ENCODE measurements around the gene BICC1.
A peak's percentile ranks its signal among the peaks of the same experiment; 100 is the strongest.

Gene BICC1

GRCh38 chr10:58512491-58513187, at the start of gene BICC1:
Gene BICC1 (plus strand): TSS chr10:58512872. CDS start chr10:58513144, 272 bp downstream.
- DNase-seq (ENCODE audit: low read depth, low spot score) = peak; percentile 44

- DNase-seq (ENCODE audit: low read depth, low spot score) = no peak
Observed at GRCh38 chr10:58464956-58465355, 47.7 kb upstream of the BICC1 start.

- DNase-seq (ENCODE audit: low read depth, low spot score) = no peak
Observed at GRCh38 chr10:58465629-58466028, 47.0 kb upstream of the BICC1 start.

- no peak for DNase-seq (ENCODE audit: low read depth, low spot score)
Observed at GRCh38 chr10:58467931-58468635, 44.6 kb upstream of the BICC1 start.

GRCh38 chr10:58473976-58474375, 38.7 kb upstream of the BICC1 start:
- no peak for DNase-seq (ENCODE audit: low read depth, low spot score)

- no peak for DNase-seq (ENCODE audit: low read depth, low spot score)
Observed at GRCh38 chr10:58475322-58476277, 37.1 kb upstream of the BICC1 start.

- peak; percentile 53 for DNase-seq (ENCODE audit: low read depth, low spot score)
Observed at GRCh38 chr10:58477122-58477521, 35.5 kb upstream of the BICC1 start.

- no peak for DNase-seq (ENCODE audit: low read depth, low spot score)
Observed at GRCh38 chr10:58477902-58478301, 34.8 kb upstream of the BICC1 start.

- no peak for DNase-seq (ENCODE audit: low read depth, low spot score)
Observed at GRCh38 chr10:58479045-58479444, 33.6 kb upstream of the BICC1 start.

GRCh38 chr10:58480321-58480720, 32.4 kb upstream of the BICC1 start:
- no peak for DNase-seq (ENCODE audit: low read depth, low spot score)

- DNase-seq (ENCODE audit: low read depth, low spot score) = no peak
Observed at GRCh38 chr10:58481569-58482109, 31.0 kb upstream of the BICC1 start.

GRCh38 chr10:58486821-58487220, 25.9 kb upstream of the BICC1 start:
- no peak for DNase-seq (ENCODE audit: low read depth, low spot score)

GRCh38 chr10:58488921-58489320, 23.8 kb upstream of the BICC1 start:
- DNase-seq (ENCODE audit: low read depth, low spot score) = no peak

- no peak for DNase-seq (ENCODE audit: low read depth, low spot score)
Observed at GRCh38 chr10:58502956-58503355, 9.7 kb upstream of the BICC1 start.

- DNase-seq (ENCODE audit: low read depth, low spot score) = no peak
Observed at GRCh38 chr10:58508316-58508715, 4.4 kb upstream of the BICC1 start.

- DNase-seq (ENCODE audit: low read depth, low spot score) = peak; percentile 11
Observed at GRCh38 chr10:58511765-58512490, 744 bp upstream of the BICC1 start.

- DNase-seq (ENCODE audit: low read depth, low spot score) = peak; percentile 44
Observed at GRCh38 chr10:58513188-58514110, 777 bp downstream of the BICC1 start.

- no peak for DNase-seq (ENCODE audit: low read depth, low spot score)
Observed at GRCh38 chr10:58514111-58514770, 1.6 kb downstream of the BICC1 start.

- no peak for DNase-seq (ENCODE audit: low read depth, low spot score)
Observed at GRCh38 chr10:58515291-58515941, 2.7 kb downstream of the BICC1 start.

All from ELF-1 (cell line).